K562 (cell line): ENCODE measurements around the gene LRRC3C. TPM values are rescaled to one million over a fixed set of nuclear protein-coding genes. Genes with fewer than 3 reads are reported as not detected.

Source experiments
- ATAC-seq: fragments of 200-7000 bp; cut with Tn5 transposase; 3 replicates; pipeline ENCODE4 v1.9.1; 2020; ENCODE audit warnings: moderate library complexity
- BruUV-seq: library from RNA; stranded (reverse); fragments of 400-500 nt; replicated peaks from 2 replicates; lab custom pipeline; 2021; lab: Mats Ljungman, UMichigan
- CTCF ChIA-PET: fragments of 300-600 bp; formaldehyde crosslinking; extraction: SDS; loops from one replicate; lab custom pipeline; 2021; ENCODE audit warnings: low intra/inter-chr PET ratio; lab: Yijun Ruan, JAX
- POLR2A ChIA-PET: fragments of 300-600, 350-650 bp; sonication (Branson Sonifier 250); formaldehyde crosslinking; extraction: SDS; loops from one replicate; lab custom pipeline; 2021; ENCODE audit warnings: antibody characterized with exemption, inconsistent platforms; lab: Yijun Ruan, JAX
- DNase-seq, 4 experiments: peaks; one replicate each; pipeline versions ENCODE4 v3.0.0 to v3.0.0-alpha.2; 2011 to 2018; ENCODE audit warnings: low spot score in 3 of 4, mixed read lengths in 3 of 4; ENCODE audit errors: extremely low read depth in 1 of 4
- FAIRE-seq: peaks from 2 replicates; lab custom pipeline; 2011; peaks lifted over from hg19 to GRCh38; lab: Jason Lieb, UNC
- H2AFZ ChIP-seq: 2 replicates; pipeline ENCODE4 v1.6.0; 2011; ENCODE audit warnings: low read depth, low read length, control low read depth, inconsistent platforms
- H3K27ac ChIP-seq: fragments of 200-600 bp; 3 replicates; pipeline ENCODE4 v1.8.0; 2011; ENCODE audit warnings: low read depth, mild to moderate bottlenecking, control low read depth, inconsistent platforms, low read length, moderate library complexity, mixed read lengths; ENCODE audit errors: extremely low read depth
- H3K27me3 ChIP-seq, 2 experiments: fragments of 300-600 bp in 1 of 2; 2 replicates in 1 of 2; 3 replicates in 1 of 2; pipeline versions ENCODE4 v1.6.0 to v1.8.0; 2011; ENCODE audit warnings: inconsistent platforms in 2 of 2, low read length in 2 of 2, mild to moderate bottlenecking in 1 of 2, mixed read lengths in 1 of 2, moderate library complexity in 1 of 2; ENCODE audit not compliant: control insufficient read depth in 2 of 2, insufficient read depth in 2 of 2
- H3K36me3 ChIP-seq: fragments of 300-600 bp; 3 replicates; pipeline ENCODE4 v1.8.0; 2011; ENCODE audit warnings: mild to moderate bottlenecking, low read length, inconsistent platforms; ENCODE audit not compliant: control insufficient read depth, insufficient read depth
- H3K4me1 ChIP-seq, 2 experiments: fragments of 200-600 bp in 1 of 2; replicated peaks in 1 of 2; 2 replicates in 1 of 2; 3 replicates in 1 of 2; pipeline versions ENCODE4 v1.5.1 to v1.8.0; 2011; ENCODE audit warnings: inconsistent platforms in 2 of 2, low read length in 2 of 2, mild to moderate bottlenecking in 1 of 2, mixed read lengths in 1 of 2, moderate library complexity in 1 of 2; ENCODE audit not compliant: control insufficient read depth in 2 of 2, insufficient read depth in 2 of 2
- H3K4me2 ChIP-seq: 2 replicates; pipeline ENCODE4 v1.6.1; 2011; ENCODE audit warnings: low read length, control low read depth, inconsistent platforms, mixed read lengths; ENCODE audit not compliant: insufficient read depth
- H3K4me3 ChIP-seq: fragments of 200-600 bp; sonication (generic), shearing (Covaris generic); 2 replicates; pipeline ENCODE4 v1.5.1; 2016; ENCODE audit warnings: control low read depth, inconsistent platforms
- H3K79me2 ChIP-seq: fragments of 200-600 bp; 3 replicates; pipeline ENCODE4 v1.8.0; 2011; ENCODE audit warnings: low read length, inconsistent platforms; ENCODE audit not compliant: control insufficient read depth, insufficient read depth
- H3K9ac ChIP-seq, 2 experiments: 2 replicates each; pipeline versions ENCODE4 v1.6.0 to v1.6.1; 2011; ENCODE audit warnings: low read depth in 2 of 2, low read length in 2 of 2, control low read depth in 1 of 2, inconsistent platforms in 1 of 2, mild to moderate bottlenecking in 1 of 2, mixed read lengths in 1 of 2; ENCODE audit not compliant: insufficient read depth in 1 of 2
- H3K9me1 ChIP-seq: one replicate; pipeline ENCODE4 v1.6.0; 2011; ENCODE audit warnings: inconsistent platforms, mild to moderate bottlenecking, low read length, moderate library complexity; ENCODE audit not compliant: control insufficient read depth, insufficient read depth
- H3K9me3 ChIP-seq: replicated peaks from 2 replicates; pipeline ENCODE4 v1.5.1; 2011; ENCODE audit warnings: low read depth, low read length, inconsistent platforms; ENCODE audit not compliant: control insufficient read depth, insufficient read depth
- H4K20me1 ChIP-seq: replicated peaks from 2 replicates; pipeline ENCODE4 v1.6.1; 2011; ENCODE audit warnings: low read length, inconsistent platforms, mixed read lengths; ENCODE audit not compliant: control insufficient read depth, insufficient read depth
- CREM ChIP-seq: IDR thresholded peaks from 2 replicates; pipeline ENCODE4 v1.6.1; 2014; ENCODE audit warnings: antibody characterized with exemption, low read depth
- ETV6 ChIP-seq, 3 experiments: fragments of 150-350 bp in 1 of 3; sonication (generic) in 1 of 3; formaldehyde crosslinking in 1 of 3; IDR thresholded peaks; 2 replicates each; pipeline versions ENCODE4 v1.6.1 to v1.8.0; 2014 to 2022; ENCODE audit warnings: borderline replicate concordance in 2 of 3, low read depth in 2 of 3, antibody characterized with exemption in 1 of 3, low read length in 1 of 3, mild to moderate bottlenecking in 1 of 3, missing genetic modification reagents in 1 of 3
- NFRKB ChIP-seq: fragments of 450-650 bp; IDR thresholded peaks from 2 replicates; pipeline ENCODE4 v1.6.1; 2016; ENCODE audit warnings: low read depth
- NR0B1 ChIP-seq: fragments of 450-650 bp; IDR thresholded peaks from one replicate; pipeline ENCODE4 v1.6.1; 2018; ENCODE audit warnings: mild to moderate bottlenecking, moderate library complexity; ENCODE audit not compliant: partially characterized antibody
- OTX1 ChIP-seq: fragments of 450-650 bp; formaldehyde crosslinking; IDR thresholded peaks from 2 replicates; pipeline ENCODE4 v1.4.0; 2022; ENCODE audit warnings: mild to moderate bottlenecking
- PHB2 ChIP-seq: fragments of 450-650 bp; IDR thresholded peaks from 2 replicates; pipeline ENCODE4 v1.6.1; 2017; ENCODE audit warnings: low read depth
- POLR2H ChIP-seq: IDR thresholded peaks from 2 replicates; pipeline ENCODE4 v1.6.1; 2016; ENCODE audit warnings: missing genetic modification characterization, low read depth, mild to moderate bottlenecking, control low read depth, missing compliant biosample characterization, moderate library complexity
- TAL1 ChIP-seq: fragments of 450-650 bp; IDR thresholded peaks from 2 replicates; pipeline ENCODE4 v1.6.1; 2016; ENCODE audit warnings: mild to moderate bottlenecking
- XRCC3 ChIP-seq: fragments of 450-650 bp; IDR thresholded peaks from 2 replicates; pipeline ENCODE4 v1.6.1; 2017; ENCODE audit warnings: mild to moderate bottlenecking, moderate library complexity
- XRCC4 ChIP-seq: IDR thresholded peaks from one replicate; pipeline ENCODE4 v1.6.1; 2011; ENCODE audit not compliant: insufficient read depth, insufficient read length; ENCODE audit errors: extremely low read depth
- ZBTB1 ChIP-seq: sonication (generic); formaldehyde crosslinking; IDR thresholded peaks from 2 replicates; pipeline ENCODE4 v1.8.1; 2023; ENCODE audit warnings: missing genetic modification reagents, low read depth, mild to moderate bottlenecking, borderline replicate concordance
- ZNF165 ChIP-seq: fragments of 250-450 bp; sonication (Bioruptor Pico); IDR thresholded peaks from 2 replicates; pipeline ENCODE4 v1.4.0; 2020; ENCODE audit warnings: borderline replicate concordance
- ZNF584 ChIP-seq: fragments of 200-800 bp; sonication (Bioruptor generic); IDR thresholded peaks from 2 replicates; pipeline ENCODE4 v1.6.1; 2016; ENCODE audit warnings: low read depth, mild to moderate bottlenecking, missing genetic modification characterization, missing compliant biosample characterization
- WGBS: fragments of 100-300 bp; shearing (Covaris generic); methylation state at CpG from one replicate; pipeline ENCODE4 v1.1.6; 2016; ENCODE audit warnings: low coverage, mixed read lengths; ENCODE audit not compliant: insufficient coverage; ENCODE audit errors: missing lambda C conversion rate; 5-methylcytosine and 5-hydroxymethylcytosine counted together
- in situ Hi-C: fragments of 300-500 bp; cut with MboI; formaldehyde crosslinking; loops from 4 replicates; pipeline ENCODE4 v1.15.0; 2018; ENCODE audit warnings: inconsistent platforms, mixed read lengths
- intact Hi-C: fragments of 100-400 bp; cut with micrococcal nuclease; formaldehyde crosslinking; loops from 2 replicates; pipeline ENCODE4 v1.14.2; 2022
- polyA plus RNA-seq, 8 experiments: library from polyadenylated mRNA; depleted of rRNA in 4 of 8; stranded (reverse) in 5 of 8; unstranded in 3 of 8; fragments of >200 nt; fragmentation: Nextera tagmentation in 2 of 8; fragmentation: Illumina TruSeq in 1 of 8; extraction: Ambion mirVana in 2 of 8; extraction: Trizol in 1 of 8; gene quantifications; 2 replicates each; pipeline versions ENCODE4 v1.2.1 to v1.2.3, GENCODE V29; 2011 to 2014; ENCODE audit warnings: inconsistent platforms in 1 of 8, missing spikeins in 1 of 8
- total RNA-seq, 7 experiments: library from RNA; depleted of rRNA in 6 of 7; stranded (reverse); fragments of >200 nt in 6 of 7; fragmentation: Illumina TruSeq in 2 of 7; extraction: Trizol in 2 of 7; gene quantifications; 2 replicates each; pipeline versions ENCODE4 v1.2.1 to v1.2.3, GENCODE V29; 2011 to 2021; ENCODE audit warnings: low replicate concordance in 1 of 7
- TF ChIP-seq, protein P1 (sequence below): sonication (generic); formaldehyde crosslinking; IDR thresholded peaks from 2 replicates; pipeline ENCODE4 v1.8.0; 2023; ENCODE audit warnings: mild to moderate bottlenecking, missing genetic modification reagents
- TF ChIP-seq, protein P2 (sequence below): sonication (generic); formaldehyde crosslinking; IDR thresholded peaks from 2 replicates; pipeline ENCODE4 v1.8.0; 2022; ENCODE audit warnings: missing genetic modification reagents, mild to moderate bottlenecking, moderate library complexity, borderline replicate concordance

LRRC3C gene
- total and polyA plus RNA-seq, 9 of the 15 experiments (the other 6 are each of a cell fraction or from before 2014, with no cell fraction given) = not detected

GRCh38 chr17:39965017-39965699 lies 37.6 kb downstream of the LRRC3C start (continued):
- TF ChIP-seq, protein P1, sequence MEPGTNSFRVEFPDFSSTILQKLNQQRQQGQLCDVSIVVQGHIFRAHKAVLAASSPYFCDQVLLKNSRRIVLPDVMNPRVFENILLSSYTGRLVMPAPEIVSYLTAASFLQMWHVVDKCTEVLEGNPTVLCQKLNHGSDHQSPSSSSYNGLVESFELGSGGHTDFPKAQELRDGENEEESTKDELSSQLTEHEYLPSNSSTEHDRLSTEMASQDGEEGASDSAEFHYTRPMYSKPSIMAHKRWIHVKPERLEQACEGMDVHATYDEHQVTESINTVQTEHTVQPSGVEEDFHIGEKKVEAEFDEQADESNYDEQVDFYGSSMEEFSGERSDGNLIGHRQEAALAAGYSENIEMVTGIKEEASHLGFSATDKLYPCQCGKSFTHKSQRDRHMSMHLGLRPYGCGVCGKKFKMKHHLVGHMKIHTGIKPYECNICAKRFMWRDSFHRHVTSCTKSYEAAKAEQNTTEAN = no peak

GRCh38 chr17:39966771-39967170 lies 39.2 kb downstream of the LRRC3C start:
- WGBS = 18% methylated on average over 6 of the region's 6 CpGs
- Histone ChIP-seq H3K4me2 (no peak overlapping the region), H3K9ac (no peak overlapping the region), H3K9me1 (no peaks in the 10 kb centered on the region), H2AFZ (no peak overlapping the region), H3K36me3 (no peaks in the 10 kb centered on the region), H3K27me3 (peaks cover 6 to 13% of the 10 kb centered on the region in 2 experiments; a peak in 3 of 5 replicates), H3K4me1 (peaks cover 11 to 27% of the 10 kb centered on the region in 2 experiments), H3K4me3 (no peak overlapping the region), H3K9me3 (no peaks in the 10 kb centered on the region), H3K79me2 (no peaks in the 10 kb centered on the region), H4K20me1 (no peaks in the 10 kb centered on the region), H3K27ac (no peak overlapping the region)
- DNase-seq (no peak), ATAC-seq (no peak), FAIRE-seq (no peak)
- TF ChIP-seq ZNF584 (no peak), PHB2 (no peak), XRCC3 (no peak), OTX1 (CRISPR knock-in tag) (no peak), TAL1 (no peak), NFRKB (no peak), XRCC4 (no peak), ZBTB1 (no peak), ETV6 (IDR thresholded peaks at IDR 0.05; ENCODE audit: borderline replicate concordance in 1 of 2, low read depth in 2 of 2, low read length in 1 of 2) (no peak), ETV6 (CRISPR knock-in tag; IDR thresholded peaks at IDR 0.05; ENCODE audit: borderline replicate concordance) (no peak), NR0B1 (no peak), CREM (no peak), ZNF165 (CRISPR knock-in tag) (no peak), POLR2H (no peak)
- TF ChIP-seq, protein P2, sequence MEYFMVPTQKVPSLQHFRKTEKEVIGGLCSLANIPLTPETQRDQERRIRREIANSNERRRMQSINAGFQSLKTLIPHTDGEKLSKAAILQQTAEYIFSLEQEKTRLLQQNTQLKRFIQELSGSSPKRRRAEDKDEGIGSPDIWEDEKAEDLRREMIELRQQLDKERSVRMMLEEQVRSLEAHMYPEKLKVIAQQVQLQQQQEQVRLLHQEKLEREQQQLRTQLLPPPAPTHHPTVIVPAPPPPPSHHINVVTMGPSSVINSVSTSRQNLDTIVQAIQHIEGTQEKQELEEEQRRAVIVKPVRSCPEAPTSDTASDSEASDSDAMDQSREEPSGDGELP (CRISPR knock-in tag) = no peak
- in situ Hi-C loops = no loop called here
- intact Hi-C loops = no loop called here
- CTCF ChIA-PET = no interaction called here
- BruUV-seq = no TSS peak
- POLR2A ChIA-PET = interaction anchor here (1.0 to 2.6 kb wide), 3 partner anchors 10 to 17 kb away, joined by 3 to 9 read pairs (median 3); no protein-coding TSS in a partner anchor
